AG08395 (cell line): Measurements from ENCODE around the gene FMNL2.
A peak's percentile ranks its signal among the peaks of the same experiment; 100 is the strongest.

ENCODE experiments used
- DNase-seq: peaks from one replicate; pipeline ENCODE4 v3.0.0; 2012; ENCODE audit warnings: mixed read lengths, low spot score

FMNL2 gene

GRCh38 chr2:152402780-152403759, 68.1 kb downstream of the FMNL2 start:
- DNase-seq, result no peak

GRCh38 chr2:152405206-152406118, 70.5 kb downstream of the FMNL2 start:
- peak; percentile 31 for DNase-seq

GRCh38 chr2:152406119-152406835, 71.3 kb downstream of the FMNL2 start:
- no peak for DNase-seq

- DNase-seq, result no peak
These were observed 71.8 kb downstream of the FMNL2 start for GRCh38 chr2:152406836-152407161.

- peak; percentile 74 for DNase-seq
These were observed 72.3 kb downstream of the FMNL2 start for GRCh38 chr2:152407204-152407721.

GRCh38 chr2:152407806-152408205, 72.8 kb downstream of the FMNL2 start:
- DNase-seq, result no peak

GRCh38 chr2:152408254-152408653, 73.3 kb downstream of the FMNL2 start:
- no peak for DNase-seq

- no peak for DNase-seq
These were observed 74.6 kb downstream of the FMNL2 start for GRCh38 chr2:152409386-152410164.

- DNase-seq, result peak; percentile 46
These were observed 75.2 kb downstream of the FMNL2 start for GRCh38 chr2:152410165-152410597.

- DNase-seq, result no peak
These were observed 76.2 kb downstream of the FMNL2 start for GRCh38 chr2:152411154-152411553.

- DNase-seq, result no peak
These were observed 78.5 kb downstream of the FMNL2 start for GRCh38 chr2:152413228-152414030.

- no peak for DNase-seq
These were observed 80.3 kb downstream of the FMNL2 start for GRCh38 chr2:152415231-152415642.

- no peak for DNase-seq
These were observed 80.8 kb downstream of the FMNL2 start for GRCh38 chr2:152415796-152416195.

GRCh38 chr2:152418688-152419087, 83.7 kb downstream of the FMNL2 start:
- no peak for DNase-seq

GRCh38 chr2:152419944-152420343, 85.0 kb downstream of the FMNL2 start:
- no peak for DNase-seq

GRCh38 chr2:152420363-152420762, 85.4 kb downstream of the FMNL2 start:
- DNase-seq, result no peak

GRCh38 chr2:152420936-152421335, 86.0 kb downstream of the FMNL2 start:
- DNase-seq, result no peak

GRCh38 chr2:152421521-152422370, 86.8 kb downstream of the FMNL2 start:
- DNase-seq, result peak; percentile 92

GRCh38 chr2:152423684-152424083, 88.7 kb downstream of the FMNL2 start:
- DNase-seq, result no peak
